Activated CD4-positive, alpha-beta memory T cell treated with anti-CD3 and anti-CD28 coated beads for 36 hours (primary cell): ENCODE results near the gene P4HA2. TPM values are rescaled to one million over a fixed set of nuclear protein-coding genes. Genes with fewer than 3 reads are reported as not detected.

ENCODE experiments used
- CTCF ChIA-PET: fragments of 350-600 bp; sonication (Branson Sonifier 250); formaldehyde crosslinking; loops from one replicate; lab custom pipeline; 2021; ENCODE audit warnings: antibody characterized with exemption, inconsistent platforms; lab: Charles Lee
- POLR2A ChIA-PET: fragments of 350-600 bp; sonication (Branson Sonifier 250); formaldehyde crosslinking; loops from one replicate; lab custom pipeline; 2021; ENCODE audit warnings: antibody characterized with exemption; lab: Charles Lee
- DNase-seq: peaks from one replicate; pipeline ENCODE4 v3.0.0-alpha.2; 2020
- H3K27ac Mint-ChIP-seq: one replicate; pipeline ENCODE4 v1.8.0; 2021; ENCODE audit warnings: mixed read lengths
- H3K27me3 Mint-ChIP-seq: one replicate; pipeline ENCODE4 v1.8.0; 2021; ENCODE audit warnings: mixed read lengths
- H3K36me3 Mint-ChIP-seq: one replicate; pipeline ENCODE4 v1.8.0; 2021; ENCODE audit warnings: mixed read lengths
- H3K4me1 Mint-ChIP-seq: one replicate; pipeline ENCODE4 v1.8.0; 2021; ENCODE audit warnings: low read depth, mixed read lengths
- H3K4me3 Mint-ChIP-seq: one replicate; pipeline ENCODE4 v1.8.0; 2021; ENCODE audit warnings: mild to moderate bottlenecking, mixed read lengths
- H3K9me3 Mint-ChIP-seq: one replicate; pipeline ENCODE4 v1.8.0; 2021; ENCODE audit warnings: mixed read lengths
- intact Hi-C: fragments of 100-400 bp; cut with micrococcal nuclease; formaldehyde crosslinking; loops from one replicate; pipeline ENCODE4 v1.15.1; 2023
- total RNA-seq, 2 experiments: library from RNA; stranded (reverse); gene quantifications; one replicate each; pipeline ENCODE4 v1.2.3, GENCODE V29; 2021

Gene P4HA2
- total RNA-seq, 2 experiments from 2014 or later: 6.0 to 6.1 TPM

- Mint-ChIP-seq H3K4me1 (peaks cover 15% of the 10 kb centered on the region), H3K27me3 (peaks cover 3% of the 10 kb centered on the region), H3K4me3 (no peak overlapping the region), H3K9me3 (no peaks in the 10 kb centered on the region), H3K36me3 (no peaks in the 10 kb centered on the region), H3K27ac (no peak overlapping the region)
- no peak for DNase-seq
- CTCF ChIA-PET: interaction anchor here (0.6 to 2.7 kb wide), 4 partner anchors 9 to 25 kb away, joined by 3 to 16 read pairs (median 6); no protein-coding TSS in a partner anchor
- POLR2A ChIA-PET: interaction anchor here (1.3 kb wide), 1 partner anchor 31 kb away, joined by 4 read pairs; the partner anchor contains the start of gene SLC22A4
- intact Hi-C loops: no loop called here
Observed at GRCh38 chr5:132262882-132263547, 35.4 kb upstream of the P4HA2 start.

GRCh38 chr5:132261881-132262845 is 34.5 kb upstream of the P4HA2 start:
- Mint-ChIP-seq H3K4me3 (no peak overlapping the region), H3K27ac (no peak overlapping the region), H3K36me3 (no peaks in the 10 kb centered on the region), H3K4me1 (peaks cover 15% of the 10 kb centered on the region), H3K9me3 (no peaks in the 10 kb centered on the region), H3K27me3 (peaks cover 4% of the 10 kb centered on the region)
- DNase-seq: no peak
- intact Hi-C loops: no loop called here
- ChIA-PET CTCF (interaction anchor here (0.6 to 2.7 kb wide), 4 partner anchors 10 to 204 kb away, joined by 3 to 16 read pairs (median 5); no protein-coding TSS in a partner anchor), POLR2A (interaction anchor here (1.3 kb wide), 1 partner anchor 32 kb away, joined by 4 read pairs; the partner anchor contains the start of gene SLC22A4)

GRCh38 chr5:132260714-132261551 is 33.3 kb upstream of the P4HA2 start:
- CTCF ChIA-PET: interaction anchor here (0.6 to 2.6 kb wide), 4 partner anchors 12 to 205 kb away, joined by 3 to 16 read pairs (median 4); no protein-coding TSS in a partner anchor
- intact Hi-C loops: loop anchor here (1.0 kb wide), 1 partner anchor 34 kb away; no protein-coding TSS in a partner anchor

GRCh38 chr5:132260051-132260450 is 32.4 kb upstream of the P4HA2 start:
- Mint-ChIP-seq H3K4me1 (peaks cover 15% of the 10 kb centered on the region), H3K27ac (no peak overlapping the region), H3K4me3 (no peak overlapping the region), H3K36me3 (no peaks in the 10 kb centered on the region), H3K27me3 (peaks cover 13% of the 10 kb centered on the region), H3K9me3 (no peaks in the 10 kb centered on the region)
- DNase-seq: peak; percentile 25
- ChIA-PET CTCF (interaction anchor here (0.9 to 2.6 kb wide), 3 partner anchors 10 to 22 kb away, joined by 3 to 16 read pairs (median 5); no protein-coding TSS in a partner anchor), POLR2A (no interaction called here)
- intact Hi-C loops: loop anchor here (1.0 kb wide), 1 partner anchor 35 kb away; no protein-coding TSS in a partner anchor

More at GRCh38 chr5:132260714-132261551, 33.3 kb upstream of the P4HA2 start:
- Mint-ChIP-seq H3K27ac (no peak overlapping the region), H3K36me3 (no peaks in the 10 kb centered on the region), H3K4me1 (peaks cover 15% of the 10 kb centered on the region), H3K9me3 (no peaks in the 10 kb centered on the region), H3K4me3 (no peak overlapping the region), H3K27me3 (peaks cover 13% of the 10 kb centered on the region)
- DNase-seq: peak; percentile 57
- POLR2A ChIA-PET: no interaction called here

- peaks cover 13% of the 10 kb centered on the region for H3K27me3 Mint-ChIP-seq
- no peaks in the 10 kb centered on the region for H3K36me3 Mint-ChIP-seq
- H3K4me1 Mint-ChIP-seq: peaks cover 15% of the 10 kb centered on the region
- no peak for DNase-seq
- POLR2A ChIA-PET: no interaction called here
- H3K9me3 Mint-ChIP-seq: no peaks in the 10 kb centered on the region
- no peak overlapping the region for H3K27ac Mint-ChIP-seq
- no peak overlapping the region for H3K4me3 Mint-ChIP-seq
- intact Hi-C loops: no loop called here
- CTCF ChIA-PET: interaction anchor here (0.6 to 0.9 kb wide), 2 partner anchors 11 to 64 kb away, joined by 3 read pairs; no protein-coding TSS in a partner anchor
Observed at GRCh38 chr5:132259069-132259851, 31.6 kb upstream of the P4HA2 start.

- ChIA-PET CTCF (no interaction called here), POLR2A (no interaction called here)
- Mint-ChIP-seq H3K4me3 (no peak overlapping the region), H3K27me3 (peaks cover 13% of the 10 kb centered on the region), H3K4me1 (peaks cover 15% of the 10 kb centered on the region), H3K9me3 (no peaks in the 10 kb centered on the region), H3K27ac (no peak overlapping the region), H3K36me3 (no peaks in the 10 kb centered on the region)
- intact Hi-C loops: no loop called here
- DNase-seq: no peak
Observed at GRCh38 chr5:132258102-132259068, 30.7 kb upstream of the P4HA2 start.

GRCh38 chr5:132257131-132258101 is 29.8 kb upstream of the P4HA2 start, which contains the start of gene PDLIM4:
TSS of gene PDLIM4 (plus strand) at chr5:132257696. CDS start at chr5:132257735, 39 bp downstream.
- POLR2A ChIA-PET: no interaction called here
- H3K27ac Mint-ChIP-seq: no peak within 1 kb of the TSS

GRCh38 chr5:132256783-132257130 is 29.1 kb upstream of the P4HA2 start:
- Mint-ChIP-seq H3K9me3 (no peaks in the 10 kb centered on the region), H3K27ac (no peak overlapping the region), H3K4me1 (peaks cover 15% of the 10 kb centered on the region), H3K27me3 (peaks cover 13% of the 10 kb centered on the region), H3K36me3 (no peaks in the 10 kb centered on the region), H3K4me3 (no peak overlapping the region)
- DNase-seq: no peak
- CTCF ChIA-PET: interaction anchor here (1.1 kb wide), 1 partner anchor 194 kb away, joined by 3 read pairs; no protein-coding TSS in a partner anchor
- POLR2A ChIA-PET: no interaction called here
- intact Hi-C loops: no loop called here

More at GRCh38 chr5:132257131-132258101, 29.8 kb upstream of the P4HA2 start, which contains the start of gene PDLIM4:
- intact Hi-C loops: no loop called here
- Mint-ChIP-seq H3K4me1 (peaks cover 15% of the 10 kb centered on the region), H3K36me3 (no peaks in the 10 kb centered on the region), H3K9me3 (no peaks in the 10 kb centered on the region), H3K27me3 (peaks cover 13% of the 10 kb centered on the region), H3K4me3 (no peak within 1 kb of the TSS)
- CTCF ChIA-PET: interaction anchor here (1.1 kb wide), 1 partner anchor 194 kb away, joined by 3 read pairs; no protein-coding TSS in a partner anchor
- no peak for DNase-seq
